ENCODE results near the gene HSD11B1. TPM values are rescaled to one million over a fixed set of nuclear protein-coding genes. Genes with fewer than 3 reads are reported as not detected.

HSD11B1 gene
- total and polyA plus RNA-seq, 5 donors from 2014 or later = 0.38 to 0.74 (median 0.63) TPM

DNA sequence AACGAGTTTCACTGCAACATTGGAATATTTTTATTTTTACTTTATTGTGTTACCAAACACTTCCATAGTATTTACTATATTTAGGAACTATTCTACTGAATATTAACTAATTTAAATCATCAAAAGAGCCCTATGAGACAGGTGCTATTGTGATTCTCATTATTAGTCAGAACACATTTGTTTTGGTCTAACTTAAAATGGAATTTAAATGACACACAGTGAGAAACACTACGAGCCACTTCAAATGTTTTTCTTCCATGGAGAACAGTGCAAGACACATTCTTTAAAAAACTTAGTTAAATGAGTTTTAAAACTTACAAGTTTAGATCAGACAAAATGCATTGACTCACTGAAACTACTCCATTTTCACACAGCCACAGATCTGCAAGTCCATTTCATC lies 44.6 kb downstream of the HSD11B1 start:
- H3K36me3 Mint-ChIP-seq = no peaks in the 10 kb centered on the region

DNA sequence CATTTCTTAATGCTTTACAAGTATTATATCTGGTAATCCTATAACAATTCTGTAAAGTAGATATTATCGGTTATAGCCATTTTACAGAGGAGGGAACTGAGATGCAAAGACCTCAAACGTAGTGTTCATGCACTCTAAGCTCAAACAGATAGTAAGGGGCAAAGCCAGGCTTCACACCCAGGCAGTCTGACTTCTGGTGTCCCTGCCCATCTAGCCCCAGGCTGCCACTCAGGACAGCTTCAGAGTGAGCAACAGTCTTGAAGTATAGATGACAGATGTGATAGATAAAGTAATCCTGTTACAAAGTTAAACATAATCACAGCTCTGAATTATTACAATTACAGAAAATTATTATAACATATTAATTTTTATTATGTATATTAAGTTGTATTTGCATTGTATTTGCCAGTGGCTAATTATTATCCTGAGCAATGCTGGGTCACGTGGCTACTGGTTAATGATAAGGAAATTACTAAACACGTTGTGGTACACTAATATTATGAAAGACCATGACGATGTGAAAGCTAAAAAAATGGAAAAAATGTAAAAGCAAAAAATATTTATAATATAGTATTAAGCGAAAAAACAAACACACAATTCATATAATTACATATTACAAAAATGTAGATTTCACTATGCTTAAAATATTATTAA lies 45.2 kb downstream of the HSD11B1 start:
- no peaks in the 10 kb centered on the region for H3K36me3 Mint-ChIP-seq
- DNase-seq (peak in 1 of 3 donors; percentile 30), ATAC-seq (ENCODE audit: low read depth in 2 of 2) (no peak)
- no peaks in the 10 kb centered on the region for H3K36me3 ChIP-seq (ENCODE audit: control insufficient read depth, insufficient read depth, low read length)
- H3K9me3 Mint-ChIP-seq = no peaks in the 10 kb centered on the region
- H3K27me3 ChIP-seq (ENCODE audit: control insufficient read depth, insufficient read depth, low read length) = no peaks in the 10 kb centered on the region
- H3K27ac ChIP-seq (ENCODE audit: insufficient read depth, low read length, poor library complexity, severe bottlenecking) = peak overlapping the region; percentile 76
- peaks cover 23 to 70% (median 39%) of the 10 kb centered on the region in 4 donors for H3K4me1 Mint-ChIP-seq
- no peaks in the 10 kb centered on the region for H3K9me3 ChIP-seq (ENCODE audit: control insufficient read depth in 2 of 2, low read length in 2 of 2)
- H3K4me1 ChIP-seq (ENCODE audit: control insufficient read depth, insufficient read depth, low read length, poor library complexity, severe bottlenecking) = peaks cover 70% of the 10 kb centered on the region
- peak overlapping the region; percentile 43 for H3K4me3 ChIP-seq (ENCODE audit: low read depth, low read length)
- H3K4me3 Mint-ChIP-seq = peak overlapping the region; percentile 1 to 61 (median 53)
- H3K27ac Mint-ChIP-seq = peak overlapping the region; percentile 63 to 93 (median 81)
- H3K27me3 Mint-ChIP-seq = no peaks in the 10 kb centered on the region

More for the DNA sequence above, 44.6 kb downstream of the HSD11B1 start:
- no peaks in the 10 kb centered on the region for H3K27me3 Mint-ChIP-seq
- H3K4me3 Mint-ChIP-seq = peak overlapping the region in 3 of 4 donors; percentile 47 to 61 (median 59)
- H3K27me3 ChIP-seq (ENCODE audit: control insufficient read depth, insufficient read depth, low read length) = no peaks in the 10 kb centered on the region
- no peak for ATAC-seq (ENCODE audit: low read depth in 2 of 2)
- H3K4me3 ChIP-seq (ENCODE audit: low read depth, low read length) = peak overlapping the region; percentile 43
- no peaks in the 10 kb centered on the region for H3K9me3 Mint-ChIP-seq
- H3K27ac Mint-ChIP-seq = peak overlapping the region; percentile 63 to 89 (median 81)
- no peak for DNase-seq
- H3K27ac ChIP-seq (ENCODE audit: insufficient read depth, low read length, poor library complexity, severe bottlenecking) = peak overlapping the region; percentile 76
- peaks cover 23 to 67% (median 38%) of the 10 kb centered on the region in 4 donors for H3K4me1 Mint-ChIP-seq
- H3K9me3 ChIP-seq (ENCODE audit: control insufficient read depth in 2 of 2, low read length in 2 of 2) = no peaks in the 10 kb centered on the region
- H3K4me1 ChIP-seq (ENCODE audit: control insufficient read depth, insufficient read depth, low read length, poor library complexity, severe bottlenecking) = peaks cover 65% of the 10 kb centered on the region
- no peaks in the 10 kb centered on the region for H3K36me3 ChIP-seq (ENCODE audit: control insufficient read depth, insufficient read depth, low read length)

DNA sequence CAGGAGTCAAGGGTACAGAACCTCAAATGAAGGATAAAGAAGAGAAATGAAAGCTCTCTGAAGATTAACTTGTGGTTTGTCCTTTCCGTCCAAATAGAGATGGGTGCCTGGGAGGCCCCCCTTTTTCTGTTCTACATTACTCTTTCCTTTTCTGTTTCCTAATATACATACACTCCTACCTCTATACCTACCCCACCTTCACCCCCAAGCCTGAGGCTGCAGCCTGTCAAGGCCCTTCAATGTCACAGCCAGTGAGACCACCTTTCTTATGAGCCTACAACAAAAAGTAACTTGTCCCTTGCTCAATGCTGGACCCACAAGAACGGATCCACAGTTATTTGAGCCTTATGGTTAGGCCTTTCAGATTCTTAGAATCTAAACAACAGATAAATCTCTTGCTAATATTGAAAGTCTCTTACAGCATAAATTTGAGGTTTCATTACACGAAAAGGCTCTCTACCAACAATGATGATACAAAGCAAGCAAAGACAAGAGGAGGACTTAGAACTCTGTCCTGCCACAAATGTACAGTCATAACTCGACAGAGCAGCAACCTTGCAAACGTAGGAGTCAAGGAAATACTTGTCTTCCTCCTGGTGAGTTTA lies 47.1 kb downstream of the HSD11B1 start:
- H3K27me3 ChIP-seq (ENCODE audit: control insufficient read depth, insufficient read depth, low read length) = no peaks in the 10 kb centered on the region
- Mint-ChIP-seq H3K9me3 (no peaks in the 10 kb centered on the region), H3K27me3 (no peaks in the 10 kb centered on the region), H3K36me3 (peaks cover 3% of the 10 kb centered on the region), H3K4me3 (peak overlapping the region; percentile 73 to 89 (median 80)), H3K4me1 (peaks cover 35 to 82% (median 52%) of the 10 kb centered on the region in 4 donors), H3K27ac (peak overlapping the region; percentile 93 to 98 (median 96))
- ATAC-seq (ENCODE audit: low read depth in 2 of 2) (peak in 1 of 2 donors; percentile 4), DNase-seq (peak in 2 of 3 donors; percentile 28 to 89)
- H3K4me3 ChIP-seq (ENCODE audit: low read depth, low read length) = peak overlapping the region; percentile 64
- H3K4me1 ChIP-seq (ENCODE audit: control insufficient read depth, insufficient read depth, low read length, poor library complexity, severe bottlenecking) = peaks cover 86% of the 10 kb centered on the region
- no peaks in the 10 kb centered on the region for H3K9me3 ChIP-seq (ENCODE audit: control insufficient read depth in 2 of 2, low read length in 2 of 2)
- peak overlapping the region; percentile 76 for H3K27ac ChIP-seq (ENCODE audit: insufficient read depth, low read length, poor library complexity, severe bottlenecking)
- H3K36me3 ChIP-seq (ENCODE audit: control insufficient read depth, insufficient read depth, low read length) = no peaks in the 10 kb centered on the region

DNA sequence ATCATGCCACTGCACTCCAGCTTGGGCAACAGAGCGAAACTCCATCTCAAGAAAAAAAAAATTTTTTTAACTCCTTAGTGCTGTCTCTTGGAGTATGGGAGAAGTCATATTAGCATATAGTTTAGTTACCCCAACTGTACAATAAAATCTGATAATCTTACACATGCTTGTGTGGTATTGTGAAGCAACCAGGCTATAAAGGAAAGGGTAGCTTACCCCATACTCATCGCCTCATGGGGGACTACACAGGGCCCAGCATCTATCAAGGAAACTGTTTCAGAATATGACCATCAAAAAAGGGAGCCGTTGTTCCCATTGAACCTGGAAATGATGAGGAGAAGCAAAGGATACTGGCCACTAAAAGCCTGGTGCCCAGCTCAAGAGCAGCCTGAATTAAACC lies 48.2 kb downstream of the HSD11B1 start:
- peak overlapping the region in 1 of 4 donors; percentile 77 for H3K4me3 Mint-ChIP-seq
- ATAC-seq (ENCODE audit: low read depth in 2 of 2) (no peak), DNase-seq (no peak)
- Histone ChIP-seq H3K4me3 (ENCODE audit: low read depth, low read length) (no peak overlapping the region), H3K27ac (ENCODE audit: insufficient read depth, low read length, poor library complexity, severe bottlenecking) (peak overlapping the region; percentile 76), H3K9me3 (ENCODE audit: control insufficient read depth in 2 of 2, low read length in 2 of 2) (no peaks in the 10 kb centered on the region), H3K4me1 (ENCODE audit: control insufficient read depth, insufficient read depth, low read length, poor library complexity, severe bottlenecking) (peaks cover 91% of the 10 kb centered on the region), H3K27me3 (ENCODE audit: control insufficient read depth, insufficient read depth, low read length) (no peaks in the 10 kb centered on the region), H3K36me3 (ENCODE audit: control insufficient read depth, insufficient read depth, low read length) (no peaks in the 10 kb centered on the region)
- H3K27me3 Mint-ChIP-seq = no peaks in the 10 kb centered on the region
- H3K36me3 Mint-ChIP-seq = peaks cover 5% of the 10 kb centered on the region
- peaks cover 35 to 71% (median 51%) of the 10 kb centered on the region in 4 donors for H3K4me1 Mint-ChIP-seq
- peak overlapping the region in 2 of 3 donors; percentile 65 to 98 for H3K27ac Mint-ChIP-seq
- no peaks in the 10 kb centered on the region for H3K9me3 Mint-ChIP-seq

DNA sequence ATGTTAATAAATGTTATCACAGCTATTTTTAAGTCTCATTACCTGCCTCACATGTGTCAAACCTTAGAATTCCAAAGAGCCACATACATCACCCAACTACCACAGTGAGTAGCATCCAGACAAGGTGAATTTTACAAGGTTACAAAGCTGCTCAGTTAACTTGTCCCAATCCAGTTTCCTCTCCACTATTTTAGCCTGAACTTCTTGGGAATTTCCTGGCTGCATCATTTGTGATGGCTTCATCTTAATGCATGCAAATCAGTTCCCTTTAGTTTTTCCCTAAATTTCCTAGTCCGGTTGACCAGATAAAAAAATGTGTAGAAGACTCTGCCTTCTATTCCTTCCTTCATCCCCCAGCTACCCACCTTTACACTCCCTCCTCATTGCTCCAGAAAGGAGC lies 50.6 kb downstream of the HSD11B1 start:
- Mint-ChIP-seq H3K36me3 (peaks cover 26% of the 10 kb centered on the region), H3K9me3 (no peaks in the 10 kb centered on the region), H3K27ac (peak overlapping the region in 2 of 3 donors; percentile 93 to 99), H3K4me3 (peak overlapping the region; percentile 95 to 99 (median 98)), H3K4me1 (peaks cover 23 to 78% (median 55%) of the 10 kb centered on the region in 4 donors), H3K27me3 (no peaks in the 10 kb centered on the region)
- Histone ChIP-seq H3K27ac (ENCODE audit: insufficient read depth, low read length, poor library complexity, severe bottlenecking) (peak overlapping the region; percentile 80), H3K4me3 (ENCODE audit: low read depth, low read length) (peak overlapping the region; percentile 97), H3K9me3 (ENCODE audit: control insufficient read depth in 2 of 2, low read length in 2 of 2) (no peaks in the 10 kb centered on the region), H3K4me1 (ENCODE audit: control insufficient read depth, insufficient read depth, low read length, poor library complexity, severe bottlenecking) (peaks cover 93% of the 10 kb centered on the region), H3K36me3 (ENCODE audit: control insufficient read depth, insufficient read depth, low read length) (peaks cover 16% of the 10 kb centered on the region), H3K27me3 (ENCODE audit: control insufficient read depth, insufficient read depth, low read length) (no peaks in the 10 kb centered on the region)
- ATAC-seq (ENCODE audit: low read depth in 2 of 2) (no peak), DNase-seq (no peak)

DNA sequence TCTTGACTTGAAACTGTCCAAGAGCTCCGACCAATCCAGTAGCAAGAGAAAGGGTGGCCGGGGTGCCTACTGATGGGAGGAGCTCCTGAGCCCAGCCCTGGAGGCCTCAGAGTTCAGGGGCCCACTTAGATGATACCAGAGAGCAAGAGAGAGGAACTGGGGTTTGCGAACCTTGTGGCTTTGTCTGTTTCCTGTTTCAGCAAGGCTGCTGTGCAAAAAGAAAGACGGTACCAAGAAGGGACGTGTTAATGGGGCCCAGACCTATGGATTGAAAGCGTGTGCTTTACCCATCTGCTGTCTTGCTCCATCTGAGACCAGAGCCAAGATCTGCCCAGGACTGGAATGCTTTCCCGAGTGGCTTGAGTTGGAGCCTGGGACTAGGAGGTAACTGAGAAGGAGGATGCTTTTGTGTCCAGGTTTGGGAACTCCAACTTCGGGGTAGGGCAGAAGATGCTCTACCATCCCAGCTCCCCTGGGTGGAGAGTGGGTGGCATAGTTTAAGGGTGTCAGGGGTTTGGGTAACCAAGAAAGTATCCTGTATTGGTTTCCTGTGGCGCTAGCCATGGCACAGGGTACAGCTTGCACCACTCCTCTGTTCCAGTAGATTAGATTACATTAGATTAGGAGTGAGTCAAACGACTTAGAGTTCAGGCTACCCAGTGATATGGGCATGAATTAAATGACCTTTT lies 51.4 kb downstream of the HSD11B1 start, which contains the start of gene TRAF3IP3:
Gene TRAF3IP3, plus strand, starts transcription at position 128 of the 689 bp plus-strand sequence. CDS start 3,987 bp downstream, outside the sequence.
- peaks cover 33% of the 10 kb centered on the region for H3K36me3 Mint-ChIP-seq
- Histone ChIP-seq H3K4me1 (ENCODE audit: control insufficient read depth, insufficient read depth, low read length, poor library complexity, severe bottlenecking) (peaks cover 93% of the 10 kb centered on the region), H3K36me3 (ENCODE audit: control insufficient read depth, insufficient read depth, low read length) (peaks cover 24% of the 10 kb centered on the region), H3K27ac (ENCODE audit: insufficient read depth, low read length, poor library complexity, severe bottlenecking) (peak within 1 kb of the TSS; percentile 80), H3K27me3 (ENCODE audit: control insufficient read depth, insufficient read depth, low read length) (no peaks in the 10 kb centered on the region), H3K9me3 (ENCODE audit: control insufficient read depth in 2 of 2, low read length in 2 of 2) (no peaks in the 10 kb centered on the region), H3K4me3 (ENCODE audit: low read depth, low read length) (peak within 1 kb of the TSS; percentile 97)
- peak within 1 kb of the TSS in 2 of 3 donors; percentile 93 to 99 for H3K27ac Mint-ChIP-seq
- ATAC-seq (ENCODE audit: low read depth in 2 of 2) = peak; percentile 93 to 97
- H3K4me3 Mint-ChIP-seq = peak within 1 kb of the TSS; percentile 95 to 99 (median 98)
- peak; percentile 64 to 95 (median 85) for DNase-seq
- peaks cover 26 to 78% (median 59%) of the 10 kb centered on the region in 4 donors for H3K4me1 Mint-ChIP-seq
- H3K27me3 Mint-ChIP-seq = no peaks in the 10 kb centered on the region
- H3K9me3 Mint-ChIP-seq = no peaks in the 10 kb centered on the region

DNA sequence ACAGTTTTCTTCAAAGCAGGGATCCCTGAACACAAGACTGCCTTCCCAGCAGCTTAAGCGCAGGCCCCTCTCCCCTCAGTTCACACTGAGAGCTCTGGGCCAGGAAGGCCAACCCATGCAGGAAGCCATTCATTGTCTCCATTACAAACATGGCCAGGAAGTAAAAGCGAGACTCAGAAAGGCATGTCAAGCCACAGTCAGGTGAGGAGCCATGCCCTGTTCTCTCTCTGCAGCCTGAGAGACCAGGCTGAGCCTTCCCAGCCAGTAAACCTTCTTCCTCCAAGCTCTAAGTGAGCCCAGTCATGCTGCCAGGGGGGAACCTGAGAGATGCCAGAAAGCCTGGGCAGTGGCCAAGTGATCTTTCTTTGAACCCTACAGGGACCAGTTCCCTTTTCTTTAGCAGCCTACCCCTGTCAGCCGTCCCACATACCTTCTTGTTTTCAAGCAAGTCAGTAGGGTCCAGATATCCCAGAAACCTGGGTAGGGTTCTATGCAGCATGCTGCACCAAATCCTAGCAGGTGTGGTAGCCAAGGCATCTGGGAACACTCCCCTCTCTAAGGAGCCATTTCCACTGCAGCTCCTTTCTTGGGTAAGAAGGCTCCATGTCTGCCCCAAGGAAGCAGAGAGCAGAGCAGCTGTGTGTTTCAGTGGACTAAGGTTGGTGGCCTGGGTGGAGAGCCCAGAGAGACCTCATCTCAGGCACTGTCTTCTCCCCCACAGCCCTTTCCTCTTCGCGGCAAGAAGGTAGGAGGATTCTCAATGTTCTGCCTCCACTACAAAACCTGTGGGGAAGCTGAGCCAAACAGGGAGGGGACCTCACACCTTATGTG lies 52.2 kb downstream of the HSD11B1 start:
- ATAC-seq (ENCODE audit: low read depth in 2 of 2) (peak; percentile 43 to 50), DNase-seq (peak in 2 of 3 donors; percentile 56 to 65)
- Histone ChIP-seq H3K27me3 (ENCODE audit: control insufficient read depth, insufficient read depth, low read length) (no peaks in the 10 kb centered on the region), H3K27ac (ENCODE audit: insufficient read depth, low read length, poor library complexity, severe bottlenecking) (peak overlapping the region; percentile 80), H3K9me3 (ENCODE audit: control insufficient read depth in 2 of 2, low read length in 2 of 2) (no peaks in the 10 kb centered on the region), H3K4me3 (ENCODE audit: low read depth, low read length) (peak overlapping the region; percentile 97), H3K36me3 (ENCODE audit: control insufficient read depth, insufficient read depth, low read length) (peaks cover 32% of the 10 kb centered on the region), H3K4me1 (ENCODE audit: control insufficient read depth, insufficient read depth, low read length, poor library complexity, severe bottlenecking) (peaks cover 93% of the 10 kb centered on the region)
- Mint-ChIP-seq H3K4me1 (peaks cover 29 to 78% (median 59%) of the 10 kb centered on the region in 4 donors), H3K27ac (peak overlapping the region in 2 of 3 donors; percentile 93 to 99), H3K4me3 (peak overlapping the region; percentile 95 to 99 (median 98)), H3K27me3 (no peaks in the 10 kb centered on the region), H3K9me3 (no peaks in the 10 kb centered on the region), H3K36me3 (peaks cover 40% of the 10 kb centered on the region)

Measured in CD4-positive, CD25-positive, alpha-beta regulatory T cell (primary cell).